Left kidney (tissue), 8 donors: ENCODE results near the gene SMIM30. TPM values are rescaled to one million over a fixed set of nuclear protein-coding genes. Genes with fewer than 3 reads are reported as not detected.
"Not testable (repeated sequence)": the region's sequence is repeated elsewhere in the genome, so short reads cannot be mapped to it uniquely, and the experiment has no call there.

Experiments
- DNase-seq: peaks from one replicate; pipeline ENCODE4 v3.0.0-alpha.2; 2013
- long read RNA-seq, 8 donors: transcript quantifications; one replicate each; lab custom pipeline, GENCODE V29; 2026
- polyA plus RNA-seq: library from polyadenylated mRNA; unstranded; fragments of 120-200 nt; gene quantifications from one replicate; pipeline ENCODE4 v1.2.1, GENCODE V29; 2013; ENCODE audit not compliant: insufficient read length

SMIM30 gene, protein sequence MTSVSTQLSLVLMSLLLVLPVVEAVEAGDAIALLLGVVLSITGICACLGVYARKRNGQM
- polyA plus RNA-seq: 88.6 TPM
- long read RNA-seq, donor 1, transcript SMIM30-202 (2 exons, 818 nt): minor isoform, 18 of 77 reads
- long read RNA-seq, donor 1, transcript SMIM30-201 (3 exons, 1,070 nt): major isoform, 56 of 77 reads
- long read RNA-seq, donor 1, partial matches to known transcripts: 0 of 77 reads
- long read RNA-seq, donor 1, other reads (novel, unspliced or antisense): 0 of 77 reads
- long read RNA-seq, donor 2, transcript SMIM30-202 (2 exons, 818 nt): minor isoform, 7 of 64 reads
- long read RNA-seq, donor 2, transcript SMIM30-204 (3 exons, 962 nt): minor isoform, 5 of 64 reads
- long read RNA-seq, donor 2, transcript SMIM30-201 (3 exons, 1,070 nt): major isoform, 52 of 64 reads
- long read RNA-seq, donor 2, partial matches to known transcripts: 0 of 64 reads
- long read RNA-seq, donor 2, other reads (novel, unspliced or antisense): 0 of 64 reads
- long read RNA-seq, donor 3, transcript SMIM30-201 (3 exons, 1,070 nt): major isoform, 35 of 55 reads
- long read RNA-seq, donor 3, transcript SMIM30-202 (2 exons, 818 nt): minor isoform, 16 of 55 reads
- long read RNA-seq, donor 3, partial matches to known transcripts: 0 of 55 reads
- long read RNA-seq, donor 3, other reads (novel, unspliced or antisense): 0 of 55 reads
- long read RNA-seq, donor 4, transcript SMIM30-201 (3 exons, 1,070 nt): major isoform, 15 of 17 reads
- long read RNA-seq, donor 4, partial matches to known transcripts: 0 of 17 reads
- long read RNA-seq, donor 4, other reads (novel, unspliced or antisense): 0 of 17 reads
- long read RNA-seq, donor 5, transcript SMIM30-202 (2 exons, 818 nt): minor isoform, 10 of 126 reads
- long read RNA-seq, donor 5, transcript SMIM30-201 (3 exons, 1,070 nt): major isoform, 105 of 126 reads
- long read RNA-seq, donor 5, transcript SMIM30-204 (3 exons, 962 nt): minor isoform, 11 of 126 reads
- long read RNA-seq, donor 5, partial matches to known transcripts: 0 of 126 reads
- long read RNA-seq, donor 5, other reads (novel, unspliced or antisense): 0 of 126 reads
- long read RNA-seq, donor 6, transcript SMIM30-202 (2 exons, 818 nt): minor isoform, 12 of 56 reads
- long read RNA-seq, donor 6, transcript SMIM30-201 (3 exons, 1,070 nt): major isoform, 40 of 56 reads
- long read RNA-seq, donor 6, partial matches to known transcripts: 0 of 56 reads
- long read RNA-seq, donor 6, other reads (novel, unspliced or antisense): 0 of 56 reads
- long read RNA-seq, donor 7, transcript SMIM30-201 (3 exons, 1,070 nt): major isoform, 80 of 102 reads
- long read RNA-seq, donor 7, transcript SMIM30-204 (3 exons, 962 nt): minor isoform, 6 of 102 reads
- long read RNA-seq, donor 7, transcript SMIM30-202 (2 exons, 818 nt): minor isoform, 16 of 102 reads
- long read RNA-seq, donor 7, partial matches to known transcripts: 0 of 102 reads
- long read RNA-seq, donor 7, other reads (novel, unspliced or antisense): 0 of 102 reads
- long read RNA-seq, donor 8, transcript SMIM30-201 (3 exons, 1,070 nt): major isoform, 22 of 28 reads
- long read RNA-seq, donor 8, partial matches to known transcripts: 0 of 28 reads
- long read RNA-seq, donor 8, other reads (novel, unspliced or antisense): 0 of 28 reads

- peak; percentile 93 for DNase-seq
Measured at GRCh38 chr7:113118074-113118959, at the start of gene SMIM30. TSS of gene SMIM30 (minus strand) at chr7:113118554. CDS start at chr7:113117578, 976 bp downstream.

- not testable (repeated sequence) for DNase-seq
Measured at GRCh38 chr7:113166176-113166575, 47.8 kb upstream of the SMIM30 start.

DNA sequence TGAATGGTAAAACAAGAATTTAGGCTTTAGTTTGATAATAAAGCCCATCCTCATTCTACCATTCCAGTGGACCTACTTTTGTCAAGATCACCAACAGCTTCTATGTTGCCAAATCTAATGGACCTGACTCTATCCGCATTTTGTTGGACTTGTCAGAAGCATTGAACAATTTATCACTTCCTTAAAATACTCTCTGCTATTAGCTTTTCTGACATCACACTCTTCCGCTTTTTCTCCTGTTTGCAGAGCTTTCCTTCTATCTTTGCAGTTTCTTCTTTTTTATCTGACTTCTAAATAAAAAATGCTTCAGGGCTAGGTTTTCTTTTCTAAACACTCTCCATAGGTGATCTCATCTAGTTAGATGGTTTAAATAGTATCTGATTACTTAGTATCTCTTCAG lies 42.7 kb upstream of the SMIM30 start:
- no peak for DNase-seq

GRCh38 chr7:113159746-113160339 lies 41.5 kb upstream of the SMIM30 start:
- DNase-seq: no peak

DNA sequence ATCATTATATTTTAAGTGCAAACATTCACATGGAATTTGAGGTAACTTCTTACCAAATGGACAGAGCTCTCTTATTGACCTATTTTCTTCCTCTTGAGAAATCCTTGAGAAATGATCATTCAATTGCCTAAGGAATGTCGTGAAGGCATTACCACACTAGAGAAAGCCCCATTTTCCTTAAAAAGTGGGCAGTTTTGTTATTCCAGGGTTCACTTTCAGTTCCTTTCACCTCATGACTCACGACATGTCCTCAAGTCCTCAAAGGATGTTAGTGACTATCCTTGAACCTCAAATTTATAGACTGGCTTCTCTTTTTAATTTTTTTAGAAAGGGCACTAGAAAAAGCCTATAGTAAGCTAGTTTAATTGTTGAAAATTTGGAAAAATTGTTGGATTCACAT lies 40.4 kb upstream of the SMIM30 start:
- no peak for DNase-seq

- DNase-seq: no peak
Measured at GRCh38 chr7:113154117-113154516, 35.8 kb upstream of the SMIM30 start.

DNA sequence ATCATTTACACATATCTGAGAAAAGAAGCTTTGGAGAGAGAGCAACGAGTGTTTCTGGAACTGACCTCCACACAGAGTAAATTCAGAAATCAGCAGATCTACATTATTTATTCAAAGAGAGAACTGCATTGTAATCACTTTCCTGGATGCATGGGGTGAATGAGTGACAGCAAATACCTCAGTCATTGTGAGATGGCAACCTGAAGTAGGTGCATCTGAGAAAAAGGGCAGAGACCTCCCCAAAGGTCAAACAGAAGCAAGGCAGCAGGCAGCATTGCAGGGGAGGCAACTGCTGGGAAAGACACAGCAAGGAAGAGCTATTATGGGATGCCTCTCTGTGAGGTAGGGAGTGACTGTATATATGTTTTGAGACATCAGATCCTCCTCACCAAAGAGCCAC lies 26.5 kb upstream of the SMIM30 start:
- DNase-seq: no peak

DNA sequence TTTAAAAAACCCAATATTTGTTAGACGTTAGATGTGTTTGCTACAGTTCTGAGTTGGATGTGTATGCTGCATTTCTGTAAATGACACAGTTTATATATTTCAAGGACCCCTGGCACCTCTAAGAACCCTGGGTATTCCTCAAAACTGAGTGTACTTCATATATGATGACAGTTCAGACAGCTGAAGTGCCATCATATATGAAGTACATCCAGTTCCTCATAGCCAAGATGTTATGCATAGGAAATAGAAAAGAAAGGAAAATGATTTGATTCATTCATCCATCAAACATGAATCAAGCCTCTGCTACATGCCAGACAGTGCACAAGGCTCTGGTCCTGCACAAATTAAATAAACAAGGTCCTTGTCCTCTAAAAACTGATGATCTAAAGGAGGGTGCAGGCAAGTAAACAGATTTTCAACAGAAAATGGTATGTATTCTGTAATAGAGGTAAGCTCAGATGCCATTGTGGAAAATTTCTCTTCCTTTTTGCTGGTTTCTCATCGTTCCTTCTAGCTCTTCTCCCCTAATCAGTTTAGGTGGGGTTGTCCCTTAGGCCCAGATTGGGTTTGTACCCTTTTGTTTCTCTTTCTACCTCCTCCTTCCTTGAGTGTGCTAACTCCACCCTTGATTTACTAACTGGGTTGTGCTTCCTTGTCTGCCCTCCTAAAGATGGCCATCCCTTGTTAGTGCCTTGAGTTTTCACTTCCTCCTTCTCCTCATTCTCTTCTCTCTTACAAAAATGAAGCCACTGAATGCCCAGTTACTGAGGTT lies 25.3 kb upstream of the SMIM30 start:
- DNase-seq: no peak

GRCh38 chr7:113142385-113143119 lies 24.2 kb upstream of the SMIM30 start:
- no peak for DNase-seq

DNA sequence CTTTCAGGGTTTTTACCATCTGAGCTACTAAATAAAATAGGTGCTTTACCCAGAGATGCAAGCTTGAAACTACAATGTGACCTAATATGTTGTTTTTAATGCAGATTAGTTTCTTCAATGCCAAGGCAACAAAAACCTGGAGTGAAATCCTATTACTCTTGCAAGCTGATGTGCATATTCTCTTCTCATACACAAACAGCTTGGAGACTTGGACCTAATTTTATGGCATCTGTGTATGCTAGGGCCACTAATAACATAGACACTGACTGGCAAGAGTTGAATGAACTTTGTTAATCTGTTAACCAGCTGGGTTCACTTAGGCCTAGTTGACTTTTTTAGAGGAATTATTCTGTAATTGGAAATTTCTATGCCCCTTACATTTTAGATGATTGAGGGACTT lies 23.4 kb upstream of the SMIM30 start:
- no peak for DNase-seq

DNA sequence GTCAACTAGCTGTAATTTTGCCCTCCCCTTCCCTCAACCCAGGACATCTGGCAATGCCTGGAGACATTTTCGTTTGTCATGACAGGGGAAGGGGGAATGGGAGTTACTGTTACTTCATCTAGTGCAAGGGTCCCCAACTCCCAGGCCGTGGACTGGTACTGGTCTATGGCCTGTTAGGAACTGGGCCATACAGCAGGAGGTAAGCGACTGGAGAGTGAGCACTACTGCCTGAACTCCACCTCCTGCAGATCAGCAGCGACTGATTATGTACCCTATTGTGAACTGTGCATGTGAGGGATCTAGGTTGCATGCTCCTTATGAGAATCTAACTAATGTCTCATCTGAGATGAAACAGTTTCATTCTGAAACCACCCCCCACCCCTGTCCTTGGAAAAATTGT lies 22.6 kb upstream of the SMIM30 start:
- no peak for DNase-seq

DNA sequence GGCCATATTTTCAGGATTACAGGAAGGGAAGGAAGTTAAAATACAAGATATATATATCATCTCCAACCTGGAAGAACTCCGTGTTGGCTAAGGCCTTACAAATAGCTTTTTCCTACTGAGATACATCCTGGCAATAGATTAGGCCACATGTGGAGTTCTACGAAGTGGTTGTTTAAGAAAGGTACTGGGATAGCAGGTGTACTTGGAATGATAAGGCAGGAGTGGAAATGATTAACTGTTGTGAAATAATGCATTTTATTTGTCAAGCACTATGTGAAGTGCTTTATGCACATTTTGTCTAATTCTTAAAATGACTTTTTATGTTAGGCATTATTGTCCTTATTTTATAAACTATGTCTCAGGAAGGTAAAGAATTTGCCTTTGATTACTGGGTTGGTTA lies 18.9 kb upstream of the SMIM30 start:
- DNase-seq: no peak

- DNase-seq: no peak
Measured at GRCh38 chr7:113134025-113134424, 15.7 kb upstream of the SMIM30 start.

DNA sequence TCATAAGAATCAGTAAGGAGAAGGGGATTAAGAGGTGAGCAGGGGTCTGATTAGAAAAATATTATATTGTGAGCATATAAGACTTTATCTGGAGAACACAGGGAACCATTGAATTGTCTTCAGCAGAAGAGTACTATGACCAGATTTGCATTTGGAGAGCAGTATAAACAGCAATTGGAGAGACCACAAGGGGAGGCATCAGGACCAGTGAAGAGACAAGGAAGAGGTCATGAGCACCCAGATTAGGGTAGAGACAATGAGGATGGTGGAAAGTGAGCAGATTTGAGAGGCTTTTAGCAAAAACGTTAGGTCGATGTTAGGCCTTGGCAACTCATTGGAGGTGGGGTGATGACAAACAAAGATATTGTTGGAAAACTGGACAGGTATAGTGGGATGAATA lies 13.0 kb upstream of the SMIM30 start:
- no peak for DNase-seq

DNA sequence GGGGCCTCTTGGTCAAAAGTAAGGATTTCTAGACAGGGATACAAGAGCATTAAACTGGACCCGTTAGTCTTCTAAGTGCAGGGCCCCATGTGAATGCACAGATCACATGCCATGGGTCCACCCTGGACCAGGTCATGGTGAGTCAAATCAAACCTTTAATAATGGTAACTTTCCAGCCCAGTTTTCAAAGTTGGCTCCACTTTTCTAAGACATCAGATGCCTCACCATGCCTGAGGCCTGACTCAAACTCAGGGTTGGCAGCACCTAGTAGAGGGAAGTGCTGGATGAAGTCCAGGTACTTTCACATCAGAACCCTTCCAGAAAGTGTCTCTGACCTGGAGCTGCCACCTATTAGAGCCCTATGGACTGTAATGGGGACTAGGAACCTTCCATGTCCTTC lies 9.7 kb upstream of the SMIM30 start:
- no peak for DNase-seq

GRCh38 chr7:113125728-113126127 lies 7.4 kb upstream of the SMIM30 start:
- DNase-seq: no peak

- no peak for DNase-seq
Measured at GRCh38 chr7:113122744-113123143, 4.4 kb upstream of the SMIM30 start.

DNA sequence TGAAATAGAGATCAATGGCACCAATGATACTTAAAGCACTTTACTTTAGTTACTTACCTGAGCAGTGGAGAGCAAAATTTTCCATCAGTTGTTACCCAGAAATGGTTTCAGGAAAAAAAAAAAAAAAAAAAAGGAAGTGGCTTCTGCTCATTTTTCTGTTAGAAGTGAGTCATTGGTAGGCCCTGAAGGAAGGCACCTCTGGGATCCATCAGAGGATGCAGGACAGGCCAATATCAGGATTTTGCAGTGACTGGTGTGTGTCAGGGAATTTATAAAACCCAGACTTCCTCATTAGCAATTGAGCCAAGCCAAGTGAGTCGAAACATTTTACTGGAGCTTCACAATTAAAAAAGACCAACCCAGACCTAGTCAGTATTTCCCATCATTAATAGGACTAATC lies 2.3 kb upstream of the SMIM30 start:
- no peak for DNase-seq
